ENCODE measurements around the gene GRID2. TPM values are rescaled to one million over a fixed set of nuclear protein-coding genes. Genes with fewer than 3 reads are reported as not detected.

Gene GRID2
- total and polyA plus RNA-seq, 4 donors: under 0.01 to 0.02 TPM; not detected in 2

GRCh38 chr4:93031431-93032098 lies 727.8 kb downstream of the GRID2 start:
- 57% methylated on average over 2 of the region's 2 CpGs for WGBS

GRCh38 chr4:93042746-93043145 lies 739.0 kb downstream of the GRID2 start:
- no peak overlapping the region for H3K4me3 ChIP-seq (ENCODE audit: low read depth in 1 of 3, low read length in 3 of 3)
- H3K27ac ChIP-seq (ENCODE audit: low read depth in 1 of 2, low read length in 2 of 2): no peak overlapping the region
- H3K27me3 ChIP-seq (ENCODE audit: control insufficient read depth in 4 of 4, insufficient read depth in 4 of 4, low read length in 3 of 4): no peaks in the 10 kb centered on the region
- TF ChIP-seq CTCF (IDR thresholded peaks at IDR 0.05; ENCODE audit: low read depth, low read length, missing input control): no peak
- TF ChIP-seq TAF1 (conservative IDR thresholded peaks at IDR 0.05): no peak
- TF ChIP-seq ZBTB33 (IDR thresholded peaks at IDR 0.05): no peak
- no peak for TF ChIP-seq GABPA (IDR thresholded peaks at IDR 0.05 in 1 of 2, conservative IDR thresholded peaks at IDR 0.05 in 1 of 2)
- H3K4me1 ChIP-seq (ENCODE audit: control insufficient read depth in 4 of 4, insufficient read depth in 4 of 4, low read length in 3 of 4): no peaks in the 10 kb centered on the region
- H3K9me3 ChIP-seq (ENCODE audit: control insufficient read depth in 4 of 4, low read length in 3 of 4): no peaks in the 10 kb centered on the region
- H3K36me3 ChIP-seq (ENCODE audit: control insufficient read depth in 4 of 4, insufficient read depth in 3 of 4, low read depth in 1 of 4, low read length in 3 of 4): no peaks in the 10 kb centered on the region
- H3K9ac ChIP-seq (ENCODE audit: low read depth in 1 of 2, low read length in 2 of 2): no peak overlapping the region
- DNase-seq (ENCODE audit: low spot score): no peak

More at GRCh38 chr4:93031431-93032098, 727.8 kb downstream of the GRID2 start:
- no peak for DNase-seq (ENCODE audit: low spot score)
- Histone ChIP-seq H3K4me3 (ENCODE audit: low read depth in 1 of 3, low read length in 3 of 3) (no peak overlapping the region), H3K9me3 (ENCODE audit: control insufficient read depth in 4 of 4, low read length in 3 of 4) (no peaks in the 10 kb centered on the region), H3K9ac (ENCODE audit: low read depth in 1 of 2, low read length in 2 of 2) (no peak overlapping the region), H3K36me3 (ENCODE audit: control insufficient read depth in 4 of 4, insufficient read depth in 3 of 4, low read depth in 1 of 4, low read length in 3 of 4) (no peaks in the 10 kb centered on the region), H3K4me1 (ENCODE audit: control insufficient read depth in 4 of 4, insufficient read depth in 4 of 4, low read length in 3 of 4) (peaks cover 0 to 3% (median 2%) of the 10 kb centered on the region in 4 donors), H3K27ac (ENCODE audit: low read depth in 1 of 2, low read length in 2 of 2) (no peak overlapping the region), H3K27me3 (ENCODE audit: control insufficient read depth in 4 of 4, insufficient read depth in 4 of 4, low read length in 3 of 4) (no peaks in the 10 kb centered on the region)
- TF ChIP-seq ZBTB33 (IDR thresholded peaks at IDR 0.05) (peak; percentile 27), HNF4A (conservative IDR thresholded peaks at IDR 0.05) (peak in 1 of 2 donors; percentile 9), TAF1 (conservative IDR thresholded peaks at IDR 0.05) (no peak), FOXA2 (IDR thresholded peaks at IDR 0.05) (no peak), EGR1 (IDR thresholded peaks at IDR 0.05; ENCODE audit: low read depth in 2 of 2) (no peak)

- Histone ChIP-seq H3K4me3 (ENCODE audit: low read depth in 1 of 3, low read length in 3 of 3) (no peak overlapping the region), H3K27ac (ENCODE audit: low read depth in 1 of 2, low read length in 2 of 2) (no peak overlapping the region), H3K9me3 (ENCODE audit: control insufficient read depth in 4 of 4, low read length in 3 of 4) (no peaks in the 10 kb centered on the region), H3K36me3 (ENCODE audit: control insufficient read depth in 4 of 4, insufficient read depth in 3 of 4, low read depth in 1 of 4, low read length in 3 of 4) (no peaks in the 10 kb centered on the region), H3K27me3 (ENCODE audit: control insufficient read depth in 4 of 4, insufficient read depth in 4 of 4, low read length in 3 of 4) (no peaks in the 10 kb centered on the region), H3K9ac (ENCODE audit: low read depth in 1 of 2, low read length in 2 of 2) (no peak overlapping the region), H3K4me1 (ENCODE audit: control insufficient read depth in 4 of 4, insufficient read depth in 4 of 4, low read length in 3 of 4) (no peaks in the 10 kb centered on the region)
- TF ChIP-seq GABPA (IDR thresholded peaks at IDR 0.05 in 1 of 2, conservative IDR thresholded peaks at IDR 0.05 in 1 of 2) (no peak), ATF3 (IDR thresholded peaks at IDR 0.05) (no peak), SP1 (IDR thresholded peaks at IDR 0.05) (no peak), HNF4A (conservative IDR thresholded peaks at IDR 0.05) (no peak)
- WGBS: 91% methylated on average over 6 of the region's 6 CpGs
- no peak for DNase-seq (ENCODE audit: low spot score)
These were observed 749.4 kb downstream of the GRID2 start for GRCh38 chr4:93053140-93053539.

Data from liver (tissue), 9 donors.